ENCODE measurements around the gene NUDT8. TPM values are rescaled to one million over a fixed set of nuclear protein-coding genes. Genes with fewer than 3 reads are reported as not detected.

NUDT8 gene
- total and polyA plus RNA-seq, 2 experiments from 2014 or later, result 5.0 to 15.1 TPM

DNA sequence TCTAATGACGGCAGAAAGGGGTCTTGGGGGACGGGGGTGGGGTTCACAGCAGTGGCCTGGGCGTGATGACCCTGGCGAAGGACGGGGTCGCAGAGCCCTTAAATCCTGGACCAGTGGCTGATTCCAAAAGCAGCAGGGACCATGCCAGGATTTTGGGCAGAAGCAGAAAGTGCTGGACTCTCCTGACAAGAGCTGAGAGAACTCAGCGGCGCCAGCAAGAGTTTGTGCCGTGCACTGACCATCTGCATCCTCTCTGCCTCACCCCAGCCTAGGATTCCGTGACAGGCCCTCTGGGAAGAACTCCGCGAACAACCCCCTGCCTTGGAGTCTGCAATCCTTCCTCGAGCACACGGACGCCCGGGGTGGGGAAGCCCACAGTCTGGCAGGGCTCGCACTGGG lies 23.6 kb downstream of the NUDT8 start (continued):
- TF ChIP-seq, protein P1, sequence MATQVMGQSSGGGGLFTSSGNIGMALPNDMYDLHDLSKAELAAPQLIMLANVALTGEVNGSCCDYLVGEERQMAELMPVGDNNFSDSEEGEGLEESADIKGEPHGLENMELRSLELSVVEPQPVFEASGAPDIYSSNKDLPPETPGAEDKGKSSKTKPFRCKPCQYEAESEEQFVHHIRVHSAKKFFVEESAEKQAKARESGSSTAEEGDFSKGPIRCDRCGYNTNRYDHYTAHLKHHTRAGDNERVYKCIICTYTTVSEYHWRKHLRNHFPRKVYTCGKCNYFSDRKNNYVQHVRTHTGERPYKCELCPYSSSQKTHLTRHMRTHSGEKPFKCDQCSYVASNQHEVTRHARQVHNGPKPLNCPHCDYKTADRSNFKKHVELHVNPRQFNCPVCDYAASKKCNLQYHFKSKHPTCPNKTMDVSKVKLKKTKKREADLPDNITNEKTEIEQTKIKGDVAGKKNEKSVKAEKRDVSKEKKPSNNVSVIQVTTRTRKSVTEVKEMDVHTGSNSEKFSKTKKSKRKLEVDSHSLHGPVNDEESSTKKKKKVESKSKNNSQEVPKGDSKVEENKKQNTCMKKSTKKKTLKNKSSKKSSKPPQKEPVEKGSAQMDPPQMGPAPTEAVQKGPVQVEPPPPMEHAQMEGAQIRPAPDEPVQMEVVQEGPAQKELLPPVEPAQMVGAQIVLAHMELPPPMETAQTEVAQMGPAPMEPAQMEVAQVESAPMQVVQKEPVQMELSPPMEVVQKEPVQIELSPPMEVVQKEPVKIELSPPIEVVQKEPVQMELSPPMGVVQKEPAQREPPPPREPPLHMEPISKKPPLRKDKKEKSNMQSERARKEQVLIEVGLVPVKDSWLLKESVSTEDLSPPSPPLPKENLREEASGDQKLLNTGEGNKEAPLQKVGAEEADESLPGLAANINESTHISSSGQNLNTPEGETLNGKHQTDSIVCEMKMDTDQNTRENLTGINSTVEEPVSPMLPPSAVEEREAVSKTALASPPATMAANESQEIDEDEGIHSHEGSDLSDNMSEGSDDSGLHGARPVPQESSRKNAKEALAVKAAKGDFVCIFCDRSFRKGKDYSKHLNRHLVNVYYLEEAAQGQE (IDR thresholded peaks at IDR 0.05; ENCODE audit: unreplicated experiment), result no peak
- TF ChIP-seq ZNF114 (CRISPR knock-in tag; IDR thresholded peaks at IDR 0.05), result no peak
- TF ChIP-seq, protein P2, sequence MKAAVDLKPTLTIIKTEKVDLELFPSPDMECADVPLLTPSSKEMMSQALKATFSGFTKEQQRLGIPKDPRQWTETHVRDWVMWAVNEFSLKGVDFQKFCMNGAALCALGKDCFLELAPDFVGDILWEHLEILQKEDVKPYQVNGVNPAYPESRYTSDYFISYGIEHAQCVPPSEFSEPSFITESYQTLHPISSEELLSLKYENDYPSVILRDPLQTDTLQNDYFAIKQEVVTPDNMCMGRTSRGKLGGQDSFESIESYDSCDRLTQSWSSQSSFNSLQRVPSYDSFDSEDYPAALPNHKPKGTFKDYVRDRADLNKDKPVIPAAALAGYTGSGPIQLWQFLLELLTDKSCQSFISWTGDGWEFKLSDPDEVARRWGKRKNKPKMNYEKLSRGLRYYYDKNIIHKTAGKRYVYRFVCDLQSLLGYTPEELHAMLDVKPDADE (IDR thresholded peaks at IDR 0.05), result no peak
- no peak for TF ChIP-seq NANOG (IDR thresholded peaks at IDR 0.05; ENCODE audit: borderline replicate concordance)
- TF ChIP-seq STAT1 (IDR thresholded peaks at IDR 0.05; ENCODE audit: unreplicated experiment), result no peak
- TF ChIP-seq CREB1 (CRISPR knock-in tag; IDR thresholded peaks at IDR 0.05; ENCODE audit: low read depth), result no peak
- no peak for TF ChIP-seq EZH2 (IDR thresholded peaks at IDR 0.05; ENCODE audit: low read depth, unreplicated experiment)
- no peak for TF ChIP-seq POLR2AphosphoS5 (IDR thresholded peaks at IDR 0.05; ENCODE audit: low read depth)

DNA sequence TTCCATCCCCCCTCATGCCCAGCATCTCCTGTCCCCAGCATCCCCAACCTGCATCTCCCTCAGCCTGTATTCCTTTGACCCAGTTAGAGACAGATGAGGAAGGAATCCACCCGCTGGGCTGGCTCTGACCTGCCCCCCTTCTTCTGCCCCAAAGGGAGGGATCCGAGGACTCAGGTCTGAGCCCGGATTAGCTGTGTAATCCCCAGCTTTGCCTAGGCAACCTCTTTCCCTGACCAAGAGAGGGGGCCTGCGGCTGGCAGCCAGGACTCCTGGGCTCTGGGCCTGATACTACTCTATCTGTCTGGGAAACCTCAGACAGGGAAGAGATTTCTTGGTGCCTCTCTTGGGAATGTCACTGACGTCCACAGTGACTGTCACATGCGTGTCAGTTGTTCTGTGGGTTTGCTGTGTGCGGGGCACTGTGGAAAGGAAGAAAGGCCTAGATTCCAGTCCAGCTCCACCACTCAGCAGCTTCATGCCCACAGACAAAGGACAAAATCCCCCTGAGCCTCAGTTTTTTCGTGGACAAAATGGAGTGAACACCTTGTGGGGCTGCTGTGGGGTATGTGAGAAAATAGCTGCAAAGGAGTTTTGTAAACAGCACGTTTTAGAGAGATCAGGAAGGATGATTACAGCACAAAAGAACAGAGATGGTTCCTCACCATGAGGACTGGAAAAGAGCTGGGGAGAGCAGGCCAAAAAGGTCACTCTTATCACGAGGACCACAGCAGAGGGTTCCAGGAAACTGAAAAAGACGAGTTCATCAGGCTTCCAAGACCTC lies 24.3 kb downstream of the NUDT8 start:
- H3K4me2 ChIP-seq, result peak overlapping the region; percentile 93
- TF ChIP-seq POLR2AphosphoS5 (IDR thresholded peaks at IDR 0.05; ENCODE audit: low read depth), result no peak
- TF ChIP-seq, protein P1 (IDR thresholded peaks at IDR 0.05; ENCODE audit: unreplicated experiment), result no peak
- TF ChIP-seq STAT1 (IDR thresholded peaks at IDR 0.05; ENCODE audit: unreplicated experiment), result no peak
- TF ChIP-seq, protein P3, sequence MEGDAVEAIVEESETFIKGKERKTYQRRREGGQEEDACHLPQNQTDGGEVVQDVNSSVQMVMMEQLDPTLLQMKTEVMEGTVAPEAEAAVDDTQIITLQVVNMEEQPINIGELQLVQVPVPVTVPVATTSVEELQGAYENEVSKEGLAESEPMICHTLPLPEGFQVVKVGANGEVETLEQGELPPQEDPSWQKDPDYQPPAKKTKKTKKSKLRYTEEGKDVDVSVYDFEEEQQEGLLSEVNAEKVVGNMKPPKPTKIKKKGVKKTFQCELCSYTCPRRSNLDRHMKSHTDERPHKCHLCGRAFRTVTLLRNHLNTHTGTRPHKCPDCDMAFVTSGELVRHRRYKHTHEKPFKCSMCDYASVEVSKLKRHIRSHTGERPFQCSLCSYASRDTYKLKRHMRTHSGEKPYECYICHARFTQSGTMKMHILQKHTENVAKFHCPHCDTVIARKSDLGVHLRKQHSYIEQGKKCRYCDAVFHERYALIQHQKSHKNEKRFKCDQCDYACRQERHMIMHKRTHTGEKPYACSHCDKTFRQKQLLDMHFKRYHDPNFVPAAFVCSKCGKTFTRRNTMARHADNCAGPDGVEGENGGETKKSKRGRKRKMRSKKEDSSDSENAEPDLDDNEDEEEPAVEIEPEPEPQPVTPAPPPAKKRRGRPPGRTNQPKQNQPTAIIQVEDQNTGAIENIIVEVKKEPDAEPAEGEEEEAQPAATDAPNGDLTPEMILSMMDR (conservative IDR thresholded peaks at IDR 0.05; ENCODE audit: low read depth in 2 of 2), result no peak

More for the DNA sequence above, 24.3 kb downstream of the NUDT8 start:
- H3K9me3 Mint-ChIP-seq, result peaks cover 4% of the 10 kb centered on the region; the same call in 2 of the 3 replicates
- peaks cover 9% of the 10 kb centered on the region; the same call in 1 of the 2 replicates for H3K79me2 ChIP-seq (replicated peaks; ENCODE audit: insufficient read depth)
- no peak overlapping the region for H2AFZ ChIP-seq
- no peaks in the 10 kb centered on the region for H3K36me3 ChIP-seq (ENCODE audit: insufficient read depth)
- DNase-seq (ENCODE audit: low spot score) (no peak), ATAC-seq (peak; percentile 33)
- H3K27ac ChIP-seq (ENCODE audit: low read depth), result no peak overlapping the region
- peak overlapping the region; percentile 91 for H3K4me3 Mint-ChIP-seq
- H4K20me1 ChIP-seq (replicated peaks; ENCODE audit: insufficient read depth), result no peaks in the 10 kb centered on the region
- peaks cover 21% of the 10 kb centered on the region for H3K4me1 Mint-ChIP-seq
- H3K9me2 ChIP-seq (ENCODE audit: insufficient read depth), result no peaks in the 10 kb centered on the region
- H3K4me1 ChIP-seq (ENCODE audit: insufficient read depth), result peaks cover 27% of the 10 kb centered on the region
- no peak overlapping the region for H3K27ac Mint-ChIP-seq
- no peaks in the 10 kb centered on the region for H3K27me3 ChIP-seq (ENCODE audit: insufficient read depth)
- peaks cover 18% of the 10 kb centered on the region for H3K36me3 Mint-ChIP-seq (ENCODE audit: low read depth)
- peaks cover 1% of the 10 kb centered on the region for H3K27me3 Mint-ChIP-seq (ENCODE audit: insufficient read depth, low read depth, poor library complexity)
- 0 out of 2 replicates have a peak, but pooled peaks cover 6% of the 10 kb centered on the region for H3F3A ChIP-seq (replicated peaks; ENCODE audit: low read depth)
- no peak overlapping the region for H3K4me3 ChIP-seq

Data from GM23338 (cell line).